Raji (cell line): Measurements from ENCODE around the gene ATMIN.

ENCODE experiments used
- POLR2A ChIP-seq: IDR thresholded peaks from 2 replicates; pipeline ENCODE4 v1.6.1; 2011; ENCODE audit warnings: low read depth, low read length, control low read depth; ENCODE audit not compliant: insufficient read depth

The ATMIN gene

DNA sequence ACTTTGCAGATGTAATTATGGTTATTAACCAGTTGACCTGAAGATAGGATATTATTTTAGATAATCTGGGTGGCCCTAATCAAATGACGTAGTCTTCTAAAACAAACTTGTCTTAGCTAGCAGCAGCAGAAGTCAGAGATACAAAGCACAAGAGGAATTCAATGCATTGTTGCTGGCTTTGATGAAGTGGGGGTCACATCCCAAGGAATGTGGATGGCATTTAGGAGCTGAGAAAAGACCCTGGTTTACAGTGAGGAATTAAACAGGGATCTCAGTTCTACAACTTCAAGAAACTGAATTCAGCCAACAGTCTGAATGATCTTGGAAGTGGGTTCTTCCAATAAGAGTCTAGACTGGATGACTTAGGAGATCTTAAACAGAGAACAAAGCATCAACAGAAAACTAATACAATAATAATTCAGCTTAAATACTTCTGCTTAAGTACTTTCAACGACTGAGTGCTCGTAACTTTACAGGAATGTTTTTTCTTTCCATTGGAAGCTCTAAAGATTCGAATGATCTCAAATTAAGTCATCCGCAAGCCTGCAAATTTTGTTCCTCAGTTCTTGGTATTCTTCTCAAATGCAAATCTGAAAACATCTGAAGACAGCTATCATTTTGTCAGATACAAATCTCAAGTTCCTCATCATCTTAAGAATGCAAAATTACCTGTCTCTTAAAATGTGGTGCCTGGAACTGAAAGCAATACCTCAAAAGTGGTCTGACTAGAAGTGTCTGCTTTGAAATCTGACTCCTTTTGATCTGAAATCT lies 38.1 kb downstream of the ATMIN start:
- no peak for TF ChIP-seq POLR2A

DNA sequence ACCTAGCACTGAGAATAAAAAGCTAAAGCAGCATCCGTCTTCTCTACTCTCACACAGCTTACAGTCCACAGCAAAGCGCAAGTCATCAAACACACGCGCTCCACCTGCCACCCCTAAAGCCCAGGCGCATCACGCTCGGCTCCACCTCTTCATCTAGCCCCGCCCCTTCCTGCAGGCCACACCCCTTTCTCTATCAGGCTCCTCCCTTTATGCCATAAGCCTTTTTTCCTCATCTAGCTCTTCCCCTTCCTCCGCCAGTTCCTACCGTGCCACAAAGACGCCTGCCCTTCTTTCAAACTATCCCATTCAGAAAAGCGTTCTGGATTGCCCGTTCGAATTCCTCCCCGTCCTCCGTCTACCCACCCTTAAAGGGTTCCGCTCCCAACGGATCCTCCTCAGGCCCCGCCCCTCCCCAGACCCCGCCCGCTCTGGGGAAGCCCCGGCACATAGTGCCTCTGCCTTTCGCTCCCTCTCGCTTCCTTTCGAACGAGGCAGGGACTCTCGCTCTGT lies 41.0 kb downstream of the ATMIN start:
- TF ChIP-seq POLR2A, result peak; percentile 60

DNA sequence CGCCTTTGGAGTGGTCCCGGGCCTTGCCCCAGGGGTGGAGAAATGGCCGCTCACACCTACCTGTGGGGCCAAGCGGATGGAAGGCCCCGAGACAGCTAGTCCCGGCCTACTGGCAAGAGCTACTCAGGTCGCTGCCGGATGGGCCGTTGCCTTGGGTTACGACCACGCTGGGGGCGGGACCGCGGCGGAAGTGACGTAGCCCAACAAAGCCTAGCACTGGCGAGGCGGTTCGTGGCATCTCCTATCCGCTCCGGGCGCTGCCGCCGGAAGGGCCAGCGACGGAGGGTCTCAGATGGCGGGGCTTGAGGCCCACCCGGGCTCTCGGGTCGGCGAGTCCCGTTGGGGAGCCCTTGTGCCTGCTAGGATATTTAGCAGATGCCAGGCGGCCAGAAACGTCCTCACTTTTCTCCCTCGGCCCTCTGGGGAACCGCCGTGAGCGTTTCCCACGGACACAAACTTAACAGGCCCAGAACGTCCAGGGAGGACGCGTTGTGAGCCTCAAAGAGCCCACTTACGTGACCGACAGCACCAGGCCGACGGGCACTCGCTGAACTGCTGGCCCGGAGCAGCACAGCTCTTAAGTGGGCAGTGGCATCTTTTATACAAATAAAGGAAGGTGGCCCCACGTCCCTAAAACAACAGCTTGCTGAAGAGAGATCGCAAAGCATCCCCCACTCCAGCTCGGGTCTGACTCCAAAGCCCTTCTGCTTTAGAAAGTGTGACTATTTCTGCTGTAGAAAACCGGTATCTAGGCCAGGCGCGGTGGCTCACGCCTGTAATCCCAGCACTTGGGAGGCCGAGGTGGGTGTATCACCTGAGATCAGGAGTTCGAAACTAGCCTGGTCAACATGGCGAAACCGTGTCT lies 41.7 kb downstream of the ATMIN start, which contains the start of gene C16orf46:
Gene C16orf46 (minus strand): TSS at position 163 of the 865 bp plus-strand sequence. CDS start 13,283 bp downstream, outside the sequence.
- peak; percentile 73 for TF ChIP-seq POLR2A

DNA sequence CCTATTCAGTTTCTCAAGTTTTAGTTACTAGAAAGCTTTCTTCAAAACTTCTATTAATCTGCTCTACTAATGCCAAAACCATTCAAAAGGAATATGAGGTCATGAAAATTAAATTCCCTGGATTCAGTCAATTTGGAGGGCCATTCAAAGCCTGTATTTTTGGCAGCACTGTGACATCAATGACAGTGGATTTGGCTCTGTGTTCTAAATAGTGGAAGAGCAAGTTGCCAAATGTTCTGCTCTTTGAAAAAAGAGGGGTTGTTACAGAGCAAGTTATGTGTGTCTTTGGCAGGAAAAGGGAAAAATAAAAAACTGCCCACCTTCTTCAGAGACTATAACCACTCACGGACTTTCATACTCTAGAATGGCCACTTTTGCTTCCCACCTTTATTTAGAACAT lies 44.6 kb downstream of the ATMIN start:
- no peak for TF ChIP-seq POLR2A

DNA sequence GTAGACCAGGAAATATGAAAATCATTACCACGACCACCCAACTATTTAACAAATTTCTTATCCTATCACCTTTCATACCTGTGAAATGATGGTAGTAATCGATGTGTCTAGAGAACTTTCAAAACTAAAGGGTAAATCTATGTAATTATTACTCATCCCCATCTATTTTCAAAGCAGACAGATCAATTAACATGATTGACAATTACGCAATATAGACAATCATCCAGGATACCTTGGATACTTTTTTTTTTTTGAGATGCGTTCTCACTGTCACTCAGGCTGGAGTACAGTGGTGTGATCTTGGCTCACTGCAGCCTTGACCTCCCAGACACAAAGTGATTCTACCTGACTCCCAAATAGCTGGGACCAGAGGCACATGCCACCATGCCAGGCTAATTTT lies 45.4 kb downstream of the ATMIN start:
- no peak for TF ChIP-seq POLR2A

DNA sequence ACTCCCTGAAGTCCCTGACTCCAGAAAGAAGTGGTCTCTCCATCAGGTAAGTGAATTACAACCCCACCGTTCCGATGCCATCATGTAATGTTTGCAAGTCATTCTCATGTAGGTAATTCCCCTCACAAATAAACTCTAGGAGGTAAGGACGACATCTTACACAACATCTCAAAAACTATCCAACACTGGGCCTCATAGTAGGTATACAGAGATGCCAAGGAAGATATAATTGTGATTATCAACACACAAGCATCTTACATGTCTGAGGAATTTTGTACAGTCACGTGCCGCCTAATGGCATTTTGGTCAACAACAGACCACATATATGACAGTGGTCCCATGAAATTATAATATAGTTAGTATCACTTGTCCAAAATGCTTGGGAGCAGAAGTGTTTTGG lies 53.2 kb downstream of the ATMIN start:
- no peak for TF ChIP-seq POLR2A

DNA sequence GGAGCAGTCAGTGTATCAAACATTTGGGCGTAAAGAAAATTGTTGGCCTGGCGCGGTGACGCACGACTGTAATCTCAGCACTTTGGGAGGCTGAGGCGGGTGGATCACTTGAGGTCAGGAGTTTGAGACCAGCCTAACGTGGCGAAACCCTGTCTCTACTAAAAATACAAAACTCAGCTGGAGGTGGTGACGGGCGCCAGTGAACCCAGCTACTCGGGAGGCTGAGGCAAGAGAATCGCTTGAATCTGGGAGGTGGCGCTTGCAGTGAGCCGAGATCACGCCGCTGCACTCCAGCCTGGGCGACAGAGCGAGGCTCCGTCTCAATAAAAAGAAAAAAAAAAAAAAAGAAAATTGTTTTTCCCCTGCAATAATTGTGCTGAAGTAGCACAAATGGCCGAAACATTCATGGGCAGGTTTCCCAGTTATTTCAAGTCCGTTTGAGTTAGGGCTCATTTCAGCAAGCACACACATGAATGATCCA lies 59.2 kb downstream of the ATMIN start:
- TF ChIP-seq POLR2A, result no peak

DNA sequence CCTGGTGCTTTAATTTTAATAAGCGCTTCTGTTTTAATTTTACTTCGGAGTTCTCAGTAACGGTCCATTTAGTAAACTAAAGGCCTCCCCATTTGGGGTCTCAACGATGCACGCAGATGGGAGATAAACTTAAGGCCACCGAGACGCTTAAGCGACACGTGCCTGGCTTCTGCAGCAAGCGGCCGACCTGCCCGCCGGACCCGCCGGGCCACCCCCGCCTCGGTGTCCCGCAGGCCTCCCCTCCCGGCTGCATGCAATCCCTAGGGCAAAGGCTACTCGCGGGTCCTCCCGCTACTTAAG lies 60.0 kb downstream of the ATMIN start:
- no peak for TF ChIP-seq POLR2A

DNA sequence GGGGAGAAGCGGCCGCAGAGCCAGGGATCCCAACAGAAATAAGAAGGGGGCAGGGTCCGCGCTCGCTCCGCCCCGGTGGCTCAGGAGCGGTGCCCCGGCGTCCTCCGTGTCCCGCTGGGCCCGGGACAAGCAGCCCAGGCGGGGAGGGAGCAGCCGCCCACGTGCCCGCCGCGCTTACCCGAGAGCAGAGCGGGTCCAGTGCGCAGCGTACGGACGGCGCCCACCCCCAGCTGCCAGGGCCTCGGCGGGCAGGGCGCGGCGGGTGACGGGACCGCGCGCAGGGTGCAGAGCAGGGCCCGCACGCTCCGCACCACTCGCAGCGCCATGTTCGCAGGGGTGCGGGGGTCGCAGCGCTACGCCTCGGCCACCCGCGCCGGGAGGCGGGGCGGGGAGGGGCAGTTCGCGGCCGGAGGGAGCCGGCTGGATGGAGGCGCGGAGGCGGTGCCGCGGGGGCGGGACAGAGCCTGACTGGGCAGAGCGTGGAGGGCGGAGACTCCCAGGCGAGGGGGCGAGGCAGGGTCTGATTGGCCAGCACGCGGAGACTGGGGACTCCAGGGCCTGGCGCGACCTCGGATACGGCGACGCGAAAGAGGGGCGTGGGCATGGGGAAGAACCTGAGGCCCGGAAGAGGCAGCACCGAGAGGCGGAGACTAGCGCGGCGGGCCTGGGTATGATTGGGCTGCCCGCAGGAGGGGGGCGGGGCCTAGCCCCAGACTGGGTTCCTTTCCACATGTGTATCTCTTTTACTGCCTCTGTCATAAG lies 60.5 kb downstream of the ATMIN start, which contains the start of gene GCSH:
Gene GCSH (minus strand): TSS at position 443 of the 762 bp plus-strand sequence. CDS start 117 bp downstream, at position 326.
- TF ChIP-seq POLR2A, result peak; percentile 72; the same call in 1 of the 2 replicates

DNA sequence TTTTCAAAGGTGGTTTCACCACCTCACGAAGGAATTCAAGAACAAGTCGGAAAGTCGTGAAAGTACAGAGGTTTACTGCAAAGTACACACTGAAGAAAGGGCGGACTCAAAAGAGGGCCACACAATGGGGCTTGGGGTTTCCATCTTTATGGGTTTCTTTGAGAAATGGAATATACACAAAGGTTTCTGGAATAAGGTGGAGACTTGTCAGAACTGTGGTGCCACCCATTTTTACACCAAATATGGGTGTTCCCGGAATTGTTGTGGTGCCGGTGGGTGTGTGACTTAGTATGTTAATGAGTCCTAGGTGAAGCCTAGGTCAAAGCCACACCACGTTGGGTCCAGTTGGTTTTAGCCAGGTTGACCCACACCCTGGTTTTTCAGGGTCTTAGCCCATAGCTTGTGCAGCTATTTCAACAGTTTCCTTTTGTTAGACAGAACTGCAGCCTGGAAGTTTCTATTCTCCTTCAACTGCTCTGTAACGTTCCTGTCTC lies 61.1 kb downstream of the ATMIN start:
- no peak for TF ChIP-seq POLR2A
